GM06990 (cell line): ENCODE results near the gene PMM2.

Experiments used
- DNase-seq: peaks from one replicate; pipeline ENCODE4 v3.0.0-alpha.2; 2011; ENCODE audit not compliant: insufficient read length; ENCODE audit errors: extremely low read depth
- H3K27me3 ChIP-seq: replicated peaks from 2 replicates; pipeline ENCODE4 v1.6.0; 2011; ENCODE audit warnings: low read length; ENCODE audit not compliant: control insufficient read depth, insufficient read depth
- H3K36me3 ChIP-seq: 2 replicates; pipeline ENCODE4 v1.5.1; 2011; ENCODE audit warnings: low read length; ENCODE audit not compliant: control insufficient read depth, insufficient read depth
- H3K4me3 ChIP-seq: replicated peaks from 2 replicates; pipeline ENCODE4 v1.5.1; 2011; ENCODE audit warnings: low read depth, mild to moderate bottlenecking, control low read depth, low read length
- TF ChIP-seq, protein P1 (sequence below): IDR thresholded peaks from 2 replicates; pipeline ENCODE4 v1.5.1; 2011; ENCODE audit warnings: low read length, control low read depth, mild to moderate bottlenecking, inconsistent platforms; ENCODE audit not compliant: insufficient read depth, poor library complexity, severe bottlenecking

The PMM2 gene

DNA sequence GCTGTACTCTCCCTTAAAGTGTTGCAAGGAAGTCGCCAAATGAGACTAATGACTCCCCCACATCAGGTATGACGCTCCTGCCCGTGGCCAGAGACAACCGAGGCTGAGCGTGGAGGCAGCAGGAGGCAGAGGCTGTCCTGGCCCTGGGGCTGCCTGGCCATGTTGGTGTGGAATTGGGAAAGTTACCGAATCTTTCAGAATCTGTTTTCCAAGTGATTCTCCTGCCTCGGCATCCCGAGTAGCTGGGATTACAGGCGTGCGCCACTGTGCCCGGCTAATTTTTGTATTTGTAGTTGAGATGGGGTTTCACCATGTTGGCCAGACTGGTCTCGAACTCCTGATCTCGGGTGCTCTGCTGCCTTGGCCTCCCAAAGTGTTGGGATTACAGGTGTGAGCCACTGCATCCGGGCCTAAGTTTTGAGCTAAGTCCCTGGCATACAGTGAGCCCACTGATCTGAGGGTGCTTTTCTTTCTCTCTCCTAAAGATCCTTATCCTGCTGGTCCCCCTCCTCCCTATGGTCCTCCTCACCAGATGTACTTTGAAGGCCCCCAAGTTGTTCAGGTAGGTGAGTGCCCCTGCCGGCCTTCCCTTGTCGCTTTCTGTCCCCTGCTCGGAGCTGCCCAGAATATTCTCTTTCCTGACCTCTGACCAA is 85.2 kb downstream of the PMM2 start:
- TF ChIP-seq, protein P1, sequence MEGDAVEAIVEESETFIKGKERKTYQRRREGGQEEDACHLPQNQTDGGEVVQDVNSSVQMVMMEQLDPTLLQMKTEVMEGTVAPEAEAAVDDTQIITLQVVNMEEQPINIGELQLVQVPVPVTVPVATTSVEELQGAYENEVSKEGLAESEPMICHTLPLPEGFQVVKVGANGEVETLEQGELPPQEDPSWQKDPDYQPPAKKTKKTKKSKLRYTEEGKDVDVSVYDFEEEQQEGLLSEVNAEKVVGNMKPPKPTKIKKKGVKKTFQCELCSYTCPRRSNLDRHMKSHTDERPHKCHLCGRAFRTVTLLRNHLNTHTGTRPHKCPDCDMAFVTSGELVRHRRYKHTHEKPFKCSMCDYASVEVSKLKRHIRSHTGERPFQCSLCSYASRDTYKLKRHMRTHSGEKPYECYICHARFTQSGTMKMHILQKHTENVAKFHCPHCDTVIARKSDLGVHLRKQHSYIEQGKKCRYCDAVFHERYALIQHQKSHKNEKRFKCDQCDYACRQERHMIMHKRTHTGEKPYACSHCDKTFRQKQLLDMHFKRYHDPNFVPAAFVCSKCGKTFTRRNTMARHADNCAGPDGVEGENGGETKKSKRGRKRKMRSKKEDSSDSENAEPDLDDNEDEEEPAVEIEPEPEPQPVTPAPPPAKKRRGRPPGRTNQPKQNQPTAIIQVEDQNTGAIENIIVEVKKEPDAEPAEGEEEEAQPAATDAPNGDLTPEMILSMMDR = no peak
- no peaks in the 10 kb centered on the region for H3K27me3 ChIP-seq
- H3K36me3 ChIP-seq = peaks cover 4% of the 10 kb centered on the region
- no peak for DNase-seq
- H3K4me3 ChIP-seq = no peak overlapping the region

DNA sequence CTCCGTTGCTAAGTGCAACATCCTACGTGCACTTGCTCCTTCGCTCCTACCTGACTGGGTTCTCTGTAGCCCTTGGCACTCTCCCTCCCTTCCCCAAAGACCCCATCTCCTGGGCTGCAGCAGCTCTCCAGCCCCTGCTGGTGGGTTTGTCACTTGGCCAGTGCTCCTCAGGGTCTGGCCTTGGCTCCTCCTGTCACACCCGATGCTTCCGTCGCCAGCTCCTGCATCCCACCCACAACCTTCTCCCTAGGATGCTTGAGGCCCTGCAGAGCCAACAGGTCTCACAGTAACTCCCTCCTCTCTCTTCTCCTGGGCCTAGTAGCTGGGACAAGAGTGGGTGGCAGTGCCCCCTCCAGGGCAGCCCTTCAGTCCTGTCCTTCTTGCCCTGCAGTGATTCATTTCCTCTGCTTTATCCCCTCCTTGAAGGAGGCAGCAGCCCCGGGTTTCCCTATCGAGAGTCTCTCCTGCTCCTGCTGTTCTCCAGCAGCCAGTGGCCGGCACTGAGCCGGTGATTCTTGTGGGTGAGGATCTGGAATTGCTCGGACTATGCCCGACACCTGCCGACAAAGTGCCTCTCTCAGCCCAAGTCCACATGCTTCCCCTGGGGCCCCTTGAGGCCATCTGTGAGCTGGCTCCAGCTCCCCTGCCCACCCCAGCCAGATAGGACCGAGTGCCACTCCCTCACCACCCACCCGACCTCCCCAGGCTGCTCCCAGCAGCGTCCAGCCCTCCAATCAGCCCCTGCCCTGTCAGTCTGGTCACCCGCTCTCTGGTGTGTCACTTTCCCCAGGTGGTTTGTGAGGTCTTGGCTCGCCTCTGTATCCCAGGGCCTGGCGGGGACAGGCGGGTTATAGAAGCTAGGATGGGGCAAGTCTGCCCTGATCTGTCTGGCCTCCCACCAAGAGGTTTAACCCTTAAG is 88.3 kb downstream of the PMM2 start:
- H3K4me3 ChIP-seq = no peak overlapping the region
- no peaks in the 10 kb centered on the region for H3K27me3 ChIP-seq
- H3K36me3 ChIP-seq = peaks cover 27% of the 10 kb centered on the region
- DNase-seq = no peak
- TF ChIP-seq, protein P1 = no peak

DNA sequence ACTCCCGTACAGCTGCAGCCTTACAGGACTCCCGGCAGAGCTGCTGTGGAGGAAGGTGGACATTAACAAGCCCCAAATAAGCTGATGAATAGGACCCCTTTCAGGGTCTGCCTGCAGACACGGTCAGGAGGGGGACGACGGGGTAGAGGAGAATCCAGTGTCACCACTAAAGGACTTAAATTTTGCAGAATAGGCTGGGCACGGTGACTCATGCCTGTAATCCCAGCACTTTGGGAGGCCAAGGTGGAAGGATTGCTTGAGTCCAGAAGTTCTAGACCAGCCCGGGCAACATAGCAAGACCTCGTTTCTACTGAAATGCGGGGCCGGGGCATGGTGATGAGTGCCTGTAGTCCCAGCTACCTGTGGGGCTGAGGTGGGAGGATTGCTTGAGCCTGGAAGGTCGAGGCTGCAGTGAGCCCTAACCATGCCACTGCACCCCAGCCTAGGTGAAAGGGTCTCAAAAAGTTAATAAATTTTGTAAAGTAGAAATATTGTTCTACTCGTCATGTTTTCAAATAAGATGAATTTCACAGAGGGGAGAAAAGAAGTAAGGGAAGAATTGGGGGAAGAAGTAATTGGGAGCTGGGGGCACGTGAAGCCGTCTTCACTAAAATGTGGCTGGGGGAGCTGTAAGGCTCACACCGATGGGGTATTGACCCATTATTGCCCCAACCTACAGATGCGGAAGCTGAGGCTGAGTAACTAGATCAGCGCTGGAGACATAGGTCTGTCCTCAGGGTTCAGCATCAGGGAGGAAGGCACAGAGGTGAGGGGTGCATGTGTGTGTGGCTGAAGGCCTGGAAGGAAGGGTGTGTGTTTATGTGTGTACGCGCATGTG is 89.2 kb downstream of the PMM2 start:
- TF ChIP-seq, protein P1 = no peak
- DNase-seq = no peak
- H3K4me3 ChIP-seq = no peak overlapping the region
- H3K27me3 ChIP-seq = no peaks in the 10 kb centered on the region
- H3K36me3 ChIP-seq = peaks cover 28% of the 10 kb centered on the region

GRCh38 chr16:8887431-8887765 is 89.8 kb downstream of the PMM2 start:
- no peak for DNase-seq
- TF ChIP-seq, protein P1 = no peak
- H3K4me3 ChIP-seq = no peak overlapping the region
- peaks cover 28% of the 10 kb centered on the region for H3K36me3 ChIP-seq
- H3K27me3 ChIP-seq = no peaks in the 10 kb centered on the region

DNA sequence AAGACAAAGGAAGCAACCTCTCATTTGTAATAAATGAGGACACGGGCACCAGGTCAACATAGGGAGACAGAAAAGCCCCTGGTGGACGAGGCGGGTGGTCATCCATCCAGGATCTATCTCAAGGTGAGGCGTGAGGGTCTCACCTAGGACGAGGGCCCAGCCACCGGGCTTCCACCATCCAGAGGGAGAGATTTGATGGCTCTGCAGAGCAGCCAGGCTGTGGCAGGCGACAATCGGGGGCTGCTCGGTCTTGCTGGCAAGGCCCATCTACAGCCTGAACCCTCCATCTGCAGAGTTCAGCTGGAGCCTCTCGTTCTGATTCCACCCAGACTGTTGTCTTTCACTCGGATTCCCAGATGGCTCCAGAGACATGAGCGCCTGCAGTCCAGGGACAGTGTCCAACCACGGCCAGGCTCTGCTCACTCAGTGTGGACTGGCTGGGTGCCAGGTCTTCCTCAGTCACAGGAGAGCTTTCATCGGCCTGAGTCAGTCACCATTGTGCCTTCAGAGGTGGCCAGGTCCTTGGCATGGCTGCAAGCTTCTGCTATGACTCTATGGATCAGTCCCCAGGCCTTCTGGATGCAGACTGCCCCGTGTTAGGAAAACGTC is 90.4 kb downstream of the PMM2 start:
- DNase-seq = no peak
- Histone ChIP-seq H3K4me3 (no peak overlapping the region), H3K27me3 (no peaks in the 10 kb centered on the region), H3K36me3 (peaks cover 28% of the 10 kb centered on the region)
- TF ChIP-seq, protein P1 = no peak
